H1 (cell line): ENCODE measurements around the gene HSD17B13. TPM values are rescaled to one million over a fixed set of nuclear protein-coding genes. Genes with fewer than 3 reads are reported as not detected.

Experiments used
- RNF2 ChIP-seq: fragments of 200-900, 300-1000 bp; sonication (generic); IDR thresholded peaks from 2 replicates; pipeline ENCODE4 v1.7.1; 2016; ENCODE audit warnings: borderline replicate concordance, low read depth, mild to moderate bottlenecking, antibody characterized with exemption, low read length; ENCODE audit not compliant: poor library complexity, severe bottlenecking; ENCODE audit errors: missing control alignments
- SP1 ChIP-seq: IDR thresholded peaks from 2 replicates; pipeline ENCODE4 v1.6.1; 2011; ENCODE audit warnings: low read depth, low read length
- polyA plus RNA-seq, 7 experiments: library from polyadenylated mRNA; depleted of rRNA in 3 of 7; stranded (reverse) in 5 of 7; unstranded in 2 of 7; fragments of >200 nt in 5 of 7; fragments of 200-250 nt in 2 of 7; gene quantifications; 1 replicate in 5 of 7; 2 replicates in 1 of 7; 4 replicates in 1 of 7; pipeline versions ENCODE4 v1.2.1 to v1.2.3, GENCODE V29; 2011 to 2013; ENCODE audit warnings: missing spikeins in 2 of 7, mixed read lengths in 2 of 7
- total RNA-seq: library from RNA; stranded (reverse); fragmentation: NEBNext Ultra II Directional; extraction: Animal tissue kit (Norgen Biotek cat#: 25700); gene quantifications from 2 replicates; pipeline ENCODE4 v1.2.1, GENCODE V29; 2021

HSD17B13 gene
- total and polyA plus RNA-seq, 2 of the 8 experiments (the other 6 are each of a cell fraction or from before 2014, with no cell fraction given) = 0.09 to 0.13 TPM

GRCh38 chr4:87337361-87337760 lies 14.7 kb upstream of the HSD17B13 start (continued):
- TF ChIP-seq RNF2 = no peak
- no peak for TF ChIP-seq SP1
